KMS-11 (cell line): ENCODE results near the gene TOB1.

ENCODE experiments used
- H2AFZ ChIP-seq: fragments of 200-600 bp; sonication (generic); 2 replicates; pipeline ENCODE4 v1.6.1; 2016; ENCODE audit warnings: antibody characterized with exemption, mixed run types, low read depth
- H3K27ac ChIP-seq: fragments of 200-600 bp; sonication (generic); 2 replicates; pipeline ENCODE4 v1.6.1; 2016; ENCODE audit warnings: mild to moderate bottlenecking, mixed run types
- H3K27me3 ChIP-seq: fragments of 200-600 bp; sonication (generic); 2 replicates; pipeline ENCODE4 v1.6.1; 2017; ENCODE audit warnings: mild to moderate bottlenecking, low read depth, mixed run types, moderate library complexity; ENCODE audit not compliant: insufficient read depth
- H3K36me3 ChIP-seq: fragments of 200-600 bp; sonication (generic); 2 replicates; pipeline ENCODE4 v1.6.1; 2017; ENCODE audit warnings: mild to moderate bottlenecking, mixed run types; ENCODE audit not compliant: insufficient read depth
- H3K4me1 ChIP-seq: fragments of 200-600 bp; sonication (generic); 2 replicates; pipeline ENCODE4 v1.6.1; 2016; ENCODE audit warnings: mild to moderate bottlenecking, low read depth, mixed run types; ENCODE audit not compliant: poor library complexity, severe bottlenecking
- H3K4me2 ChIP-seq: fragments of 200-600 bp; sonication (generic); 2 replicates; pipeline ENCODE4 v1.7.0; 2016; ENCODE audit warnings: mild to moderate bottlenecking, mixed run types
- H3K4me3 ChIP-seq: fragments of 200-600 bp; sonication (generic); IDR thresholded peaks from 2 replicates; pipeline ENCODE4 v1.6.1; 2017; ENCODE audit warnings: low read depth, low read length, mixed read lengths; ENCODE audit not compliant: insufficient read depth
- H3K79me2 ChIP-seq: fragments of 200-600 bp; sonication (generic); 2 replicates; pipeline ENCODE4 v1.6.1; 2016; ENCODE audit warnings: low read depth, mixed run types; ENCODE audit not compliant: insufficient read depth
- H3K9ac ChIP-seq: fragments of 200-600 bp; sonication (generic); 2 replicates; pipeline ENCODE4 v1.6.1; 2016; ENCODE audit warnings: mild to moderate bottlenecking, mixed run types
- H4K20me1 ChIP-seq: fragments of 200-600 bp; sonication (generic); 2 replicates; pipeline ENCODE4 v1.6.1; 2016; ENCODE audit warnings: mild to moderate bottlenecking, mixed run types; ENCODE audit not compliant: insufficient read depth
- TF ChIP-seq, protein P1 (sequence below): fragments of 200-600 bp; sonication (generic); conservative IDR thresholded peaks from 2 replicates; pipeline ENCODE4 v1.6.1; 2017; ENCODE audit warnings: low read depth, mild to moderate bottlenecking, antibody characterized with exemption, low read length, moderate library complexity, mixed read lengths

The TOB1 gene

DNA sequence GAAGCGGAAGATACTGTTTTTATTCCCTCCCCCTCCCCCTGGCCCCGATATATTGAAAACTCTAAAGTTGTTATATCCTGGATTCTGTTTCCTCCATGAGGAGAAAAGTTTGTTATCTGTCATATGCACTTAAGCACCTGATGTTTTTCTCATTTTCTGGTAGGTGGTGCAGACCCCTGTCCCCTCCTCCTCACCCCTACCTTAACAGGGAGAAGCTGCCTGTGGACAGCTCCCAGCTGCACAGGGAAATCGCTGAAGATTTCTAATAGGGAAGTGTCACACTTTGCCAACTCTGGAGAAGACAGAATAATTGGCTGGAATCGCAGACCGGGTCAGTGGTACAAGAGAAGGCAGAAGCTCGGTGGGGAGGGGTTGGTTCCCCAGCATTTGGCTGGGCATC lies 45.3 kb upstream of the TOB1 start:
- H3K4me1 ChIP-seq: peaks cover 25% of the 10 kb centered on the region
- H2AFZ ChIP-seq: no peak overlapping the region
- H3K9ac ChIP-seq: no peak overlapping the region
- H3K4me2 ChIP-seq: no peak overlapping the region
- TF ChIP-seq, protein P1, sequence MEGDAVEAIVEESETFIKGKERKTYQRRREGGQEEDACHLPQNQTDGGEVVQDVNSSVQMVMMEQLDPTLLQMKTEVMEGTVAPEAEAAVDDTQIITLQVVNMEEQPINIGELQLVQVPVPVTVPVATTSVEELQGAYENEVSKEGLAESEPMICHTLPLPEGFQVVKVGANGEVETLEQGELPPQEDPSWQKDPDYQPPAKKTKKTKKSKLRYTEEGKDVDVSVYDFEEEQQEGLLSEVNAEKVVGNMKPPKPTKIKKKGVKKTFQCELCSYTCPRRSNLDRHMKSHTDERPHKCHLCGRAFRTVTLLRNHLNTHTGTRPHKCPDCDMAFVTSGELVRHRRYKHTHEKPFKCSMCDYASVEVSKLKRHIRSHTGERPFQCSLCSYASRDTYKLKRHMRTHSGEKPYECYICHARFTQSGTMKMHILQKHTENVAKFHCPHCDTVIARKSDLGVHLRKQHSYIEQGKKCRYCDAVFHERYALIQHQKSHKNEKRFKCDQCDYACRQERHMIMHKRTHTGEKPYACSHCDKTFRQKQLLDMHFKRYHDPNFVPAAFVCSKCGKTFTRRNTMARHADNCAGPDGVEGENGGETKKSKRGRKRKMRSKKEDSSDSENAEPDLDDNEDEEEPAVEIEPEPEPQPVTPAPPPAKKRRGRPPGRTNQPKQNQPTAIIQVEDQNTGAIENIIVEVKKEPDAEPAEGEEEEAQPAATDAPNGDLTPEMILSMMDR: no peak
- H3K27ac ChIP-seq: no peak overlapping the region
- H3K79me2 ChIP-seq: no peaks in the 10 kb centered on the region
- H3K4me3 ChIP-seq: no peak overlapping the region
- H3K27me3 ChIP-seq: no peaks in the 10 kb centered on the region
- H4K20me1 ChIP-seq: no peaks in the 10 kb centered on the region
- H3K36me3 ChIP-seq: no peaks in the 10 kb centered on the region

DNA sequence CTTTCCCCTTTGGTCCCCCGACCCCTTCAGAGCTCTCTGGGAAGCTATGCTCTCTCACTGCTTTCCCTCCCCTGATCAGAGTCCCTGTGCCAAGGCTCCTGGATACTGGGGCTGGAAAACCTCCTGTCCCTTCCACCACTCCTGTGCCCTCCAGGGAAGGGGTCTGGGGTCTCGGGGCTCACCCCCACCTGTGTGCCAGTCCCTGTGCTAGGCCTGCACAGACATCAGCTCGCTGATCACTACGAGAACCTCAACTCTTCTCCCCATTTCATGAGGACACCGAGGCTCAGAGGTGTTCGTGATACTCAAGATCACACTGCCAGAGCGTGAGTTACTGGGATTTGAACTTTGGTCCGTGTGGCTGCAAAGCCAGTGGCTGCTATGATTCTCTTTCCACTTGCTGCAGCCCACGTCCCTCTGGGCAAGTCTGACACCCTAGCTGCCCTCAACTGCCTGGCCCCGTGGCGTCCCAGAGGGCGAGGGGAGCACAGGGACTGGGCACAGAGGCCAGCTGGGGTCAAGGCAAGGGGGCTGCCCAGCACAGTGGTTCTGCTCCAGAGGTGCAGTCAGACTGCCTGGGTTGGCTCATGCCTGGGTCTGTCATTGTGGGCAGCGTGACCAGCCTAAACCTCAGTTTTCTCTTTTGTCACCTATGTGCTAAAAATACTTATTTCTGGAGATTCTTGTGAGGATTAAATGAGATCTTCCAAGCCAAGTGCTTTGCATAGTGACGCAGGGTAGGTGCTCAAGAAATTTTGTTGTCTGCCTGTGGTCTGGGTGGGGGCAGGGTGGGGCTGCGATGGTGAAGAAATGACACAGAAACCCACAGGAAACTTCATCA lies 43.8 kb upstream of the TOB1 start:
- Histone ChIP-seq H3K79me2 (no peaks in the 10 kb centered on the region), H3K27ac (peak overlapping the region; percentile 42; the same call in 1 of the 2 replicates), H3K27me3 (no peaks in the 10 kb centered on the region), H2AFZ (peak overlapping the region; percentile 75), H4K20me1 (no peaks in the 10 kb centered on the region), H3K4me3 (no peak overlapping the region), H3K4me1 (peaks cover 36% of the 10 kb centered on the region), H3K36me3 (no peaks in the 10 kb centered on the region), H3K9ac (peak overlapping the region; percentile 20; the same call in 1 of the 2 replicates), H3K4me2 (peak overlapping the region; percentile 38)
- TF ChIP-seq, protein P1: no peak

DNA sequence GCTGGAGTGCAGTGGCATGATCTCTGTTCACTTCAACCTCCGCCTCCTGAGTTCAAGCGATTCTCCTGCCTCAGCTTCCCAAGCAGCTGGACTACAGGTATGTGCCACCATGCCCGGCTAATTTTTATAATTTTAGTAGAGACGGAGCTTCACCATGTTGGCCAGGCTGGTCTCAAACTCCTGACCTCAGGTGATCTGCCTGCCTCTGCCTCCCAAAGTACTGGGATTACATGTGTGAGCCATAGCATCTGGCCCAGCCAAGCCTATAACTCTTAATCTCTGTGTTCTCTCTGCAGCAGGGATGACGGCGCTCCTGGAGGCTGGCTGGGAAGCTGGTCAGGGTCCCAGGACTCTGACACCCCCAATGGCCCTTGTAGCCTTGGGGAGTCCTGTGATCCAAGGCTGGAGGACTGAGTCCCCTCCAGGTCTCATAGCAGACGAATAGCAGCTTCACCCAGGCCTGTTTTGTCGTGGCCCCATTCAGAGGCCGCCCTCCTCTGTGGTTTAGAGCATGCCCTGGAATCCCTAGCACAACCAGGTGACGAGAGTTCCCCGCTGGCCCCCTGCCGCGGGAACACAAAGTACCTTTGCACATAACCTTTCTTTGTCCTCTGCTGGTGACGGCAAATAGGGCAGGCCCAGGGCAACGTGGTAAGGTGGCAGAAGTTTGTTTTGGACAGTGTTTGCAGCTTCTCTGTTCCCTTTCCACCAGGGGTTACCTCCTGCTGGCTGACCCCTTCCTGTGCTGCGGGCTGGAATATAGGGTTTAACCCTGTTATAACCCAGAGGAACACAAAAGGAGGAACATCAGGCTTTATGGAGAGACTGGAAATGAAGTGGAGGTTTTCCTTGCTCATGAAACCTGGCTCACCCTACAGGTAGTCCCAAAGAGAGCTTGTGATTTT lies 43.0 kb upstream of the TOB1 start:
- Histone ChIP-seq H4K20me1 (no peaks in the 10 kb centered on the region), H3K27ac (peak overlapping the region; percentile 42; the same call in 1 of the 2 replicates), H3K4me1 (peaks cover 36% of the 10 kb centered on the region), H2AFZ (peak overlapping the region; percentile 75), H3K4me2 (peak overlapping the region; percentile 38), H3K4me3 (no peak overlapping the region), H3K36me3 (no peaks in the 10 kb centered on the region), H3K79me2 (no peaks in the 10 kb centered on the region), H3K27me3 (no peaks in the 10 kb centered on the region), H3K9ac (peak overlapping the region; percentile 20; the same call in 1 of the 2 replicates)
- TF ChIP-seq, protein P1: no peak

DNA sequence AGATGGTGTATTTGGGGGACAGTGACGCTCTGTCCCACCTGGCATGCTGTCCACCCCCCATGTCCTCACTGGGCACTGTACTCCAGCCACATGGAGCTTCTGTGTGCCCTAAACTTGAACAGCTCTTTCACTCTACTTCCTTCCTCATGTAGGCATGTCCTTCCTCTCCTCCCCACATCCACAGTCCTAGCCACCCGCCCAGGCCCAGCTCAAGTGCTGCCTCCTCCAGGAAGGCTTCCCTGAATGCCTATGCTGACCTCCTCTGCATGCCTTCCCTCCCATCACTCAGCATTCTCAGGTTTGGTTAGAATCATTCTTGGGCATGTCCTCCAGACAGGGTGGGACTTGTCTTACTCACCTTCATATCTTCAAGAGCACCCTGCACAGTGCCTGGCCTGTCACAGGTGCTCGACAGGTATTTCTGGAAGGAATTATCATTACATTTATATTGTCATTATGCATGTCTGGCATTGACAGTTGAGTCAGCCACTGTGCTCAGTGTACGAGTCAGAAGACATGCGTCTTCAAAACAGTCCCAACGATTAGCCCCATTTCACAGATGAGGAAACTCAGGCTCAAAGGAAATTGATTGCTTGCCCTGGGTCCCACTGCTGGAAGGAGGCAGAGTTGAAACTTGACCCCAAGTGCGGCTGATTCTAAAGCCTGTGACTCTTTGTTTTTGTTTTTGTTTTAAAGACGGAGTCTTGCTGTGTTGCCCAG lies 42.1 kb upstream of the TOB1 start:
- TF ChIP-seq, protein P1: no peak

More for the DNA sequence above, 42.1 kb upstream of the TOB1 start:
- H3K79me2 ChIP-seq: no peaks in the 10 kb centered on the region
- H3K4me3 ChIP-seq: no peak overlapping the region
- no peak overlapping the region for H3K27ac ChIP-seq
- peaks cover 43% of the 10 kb centered on the region for H3K4me1 ChIP-seq
- no peaks in the 10 kb centered on the region for H3K36me3 ChIP-seq
- H3K4me2 ChIP-seq: 0 out of 2 replicates have a peak overlapping the region, but pooled peaks have one; percentile 38
- no peak overlapping the region for H3K9ac ChIP-seq
- H4K20me1 ChIP-seq: no peaks in the 10 kb centered on the region
- H2AFZ ChIP-seq: no peak overlapping the region
- no peaks in the 10 kb centered on the region for H3K27me3 ChIP-seq
